K562 (cell line): Measurements from ENCODE around the gene SPPL2C. TPM values are rescaled to one million over a fixed set of nuclear protein-coding genes. Genes with fewer than 3 reads are reported as not detected.

ENCODE experiments used
- BRD9 ChIP-seq: fragments of 450-650 bp; IDR thresholded peaks from 2 replicates; pipeline ENCODE4 v1.6.1; 2018; ENCODE audit warnings: low read depth; ENCODE audit not compliant: partially characterized antibody
- CBX1 ChIP-seq: sonication (generic); IDR thresholded peaks from 2 replicates; pipeline ENCODE4 v1.6.1; 2016; ENCODE audit warnings: antibody characterized with exemption, low read depth, mild to moderate bottlenecking
- ETV6 ChIP-seq, 3 experiments: fragments of 150-350 bp in 1 of 3; sonication (generic) in 1 of 3; formaldehyde crosslinking in 1 of 3; IDR thresholded peaks; 2 replicates each; pipeline versions ENCODE4 v1.6.1 to v1.8.0; 2014 to 2022; ENCODE audit warnings: borderline replicate concordance in 2 of 3, low read depth in 2 of 3, antibody characterized with exemption in 1 of 3, low read length in 1 of 3, mild to moderate bottlenecking in 1 of 3, missing genetic modification reagents in 1 of 3
- FOXK1 ChIP-seq: sonication (generic); formaldehyde crosslinking; IDR thresholded peaks from 2 replicates; pipeline ENCODE4 v1.8.0; 2022; ENCODE audit warnings: missing genetic modification reagents, mild to moderate bottlenecking, borderline replicate concordance
- GABPB1 ChIP-seq: sonication (generic); formaldehyde crosslinking; IDR thresholded peaks from 2 replicates; pipeline ENCODE4 v1.8.0; 2022; ENCODE audit warnings: mild to moderate bottlenecking, missing genetic modification reagents
- GTF2A2 ChIP-seq: IDR thresholded peaks from 2 replicates; pipeline ENCODE4 v1.6.1; 2016; ENCODE audit warnings: mild to moderate bottlenecking, missing genetic modification characterization, missing compliant biosample characterization
- LCOR ChIP-seq: sonication (generic); formaldehyde crosslinking; IDR thresholded peaks from 2 replicates; pipeline ENCODE4 v1.8.0; 2022; ENCODE audit warnings: mild to moderate bottlenecking, missing genetic modification reagents
- NONO ChIP-seq, 2 experiments: fragments of 200-400 bp in 1 of 2; fragments of 450-650 bp in 1 of 2; formaldehyde crosslinking in 1 of 2; IDR thresholded peaks; 2 replicates each; pipeline ENCODE4 v1.6.1; 2017; ENCODE audit warnings: low read depth in 2 of 2, mild to moderate bottlenecking in 2 of 2, moderate library complexity in 2 of 2, low read length in 1 of 2
- SNRNP70 ChIP-seq: fragments of 200-400 bp; formaldehyde crosslinking; optimal IDR thresholded peaks from 2 replicates; pipeline ENCODE3; 2017; ENCODE audit warnings: low read depth, low read length
- TAL1 ChIP-seq: fragments of 450-650 bp; IDR thresholded peaks from 2 replicates; pipeline ENCODE4 v1.6.1; 2016; ENCODE audit warnings: mild to moderate bottlenecking
- ZBED1 ChIP-seq: IDR thresholded peaks from 2 replicates; pipeline ENCODE4 v1.6.1; 2014
- ZC3H8 ChIP-seq: fragments of 450-650 bp; IDR thresholded peaks from 2 replicates; pipeline ENCODE4 v1.6.1; 2017
- ZNF253 ChIP-seq: fragments of 250-450 bp; sonication (Bioruptor Pico); conservative IDR thresholded peaks from 2 replicates; pipeline ENCODE4 v1.6.1; 2021; ENCODE audit warnings: mild to moderate bottlenecking
- ZNF551 ChIP-seq: fragments of 250-450 bp; sonication (Bioruptor Pico); IDR thresholded peaks from 2 replicates; pipeline ENCODE4 v1.5.0; 2021; ENCODE audit warnings: mild to moderate bottlenecking, moderate library complexity
- ZNF668 ChIP-seq: fragments of 250-450 bp; sonication (Bioruptor Pico); IDR thresholded peaks from 2 replicates; pipeline ENCODE4 v1.8.0; 2022; ENCODE audit warnings: mild to moderate bottlenecking, inconsistent platforms
- polyA plus RNA-seq, 8 experiments: library from polyadenylated mRNA; depleted of rRNA in 4 of 8; stranded (reverse) in 5 of 8; unstranded in 3 of 8; fragments of >200 nt; fragmentation: Nextera tagmentation in 2 of 8; fragmentation: Illumina TruSeq in 1 of 8; extraction: Ambion mirVana in 2 of 8; extraction: Trizol in 1 of 8; gene quantifications; 2 replicates each; pipeline versions ENCODE4 v1.2.1 to v1.2.3, GENCODE V29; 2011 to 2014; ENCODE audit warnings: inconsistent platforms in 1 of 8, missing spikeins in 1 of 8
- total RNA-seq, 7 experiments: library from RNA; depleted of rRNA in 6 of 7; stranded (reverse); fragments of >200 nt in 6 of 7; fragmentation: Illumina TruSeq in 2 of 7; extraction: Trizol in 2 of 7; gene quantifications; 2 replicates each; pipeline versions ENCODE4 v1.2.1 to v1.2.3, GENCODE V29; 2011 to 2021; ENCODE audit warnings: low replicate concordance in 1 of 7
- TF ChIP-seq, protein P1 (sequence below), 2 experiments: IDR thresholded peaks; 2 replicates each; pipeline ENCODE4 v1.6.1; 2012; ENCODE audit warnings: improper control_type of control experiment in 2 of 2, low read depth in 2 of 2, low read length in 2 of 2, borderline replicate concordance in 1 of 2
- TF ChIP-seq, protein P2 (sequence below), 2 experiments: fragments of 450-650 bp in 1 of 2; sonication (generic) in 1 of 2; formaldehyde crosslinking; conservative IDR thresholded peaks; 2 replicates each; pipeline versions ENCODE4 v1.4.0 to v1.8.1; 2020 to 2022; ENCODE audit warnings: mild to moderate bottlenecking in 1 of 2, missing genetic modification reagents in 1 of 2
- TF ChIP-seq, protein P3 (sequence below): fragments of 450-650 bp; IDR thresholded peaks from 2 replicates; pipeline ENCODE4 v1.6.1; 2016; ENCODE audit warnings: antibody characterized with exemption
- TF ChIP-seq, protein P4 (sequence below): fragments of 200-800 bp; sonication (Bioruptor generic); IDR thresholded peaks from 2 replicates; pipeline ENCODE4 v1.6.1; 2017; ENCODE audit warnings: missing genetic modification characterization, missing compliant biosample characterization
- TF ChIP-seq, protein P5 (sequence below): fragments of 450-650 bp; formaldehyde crosslinking; IDR thresholded peaks from 2 replicates; pipeline ENCODE4 v1.4.0; 2022; ENCODE audit warnings: missing genetic modification characterization

The SPPL2C gene
- total and polyA plus RNA-seq, 9 of the 15 experiments (the other 6 are each of a cell fraction or from before 2014, with no cell fraction given) = not detected

DNA sequence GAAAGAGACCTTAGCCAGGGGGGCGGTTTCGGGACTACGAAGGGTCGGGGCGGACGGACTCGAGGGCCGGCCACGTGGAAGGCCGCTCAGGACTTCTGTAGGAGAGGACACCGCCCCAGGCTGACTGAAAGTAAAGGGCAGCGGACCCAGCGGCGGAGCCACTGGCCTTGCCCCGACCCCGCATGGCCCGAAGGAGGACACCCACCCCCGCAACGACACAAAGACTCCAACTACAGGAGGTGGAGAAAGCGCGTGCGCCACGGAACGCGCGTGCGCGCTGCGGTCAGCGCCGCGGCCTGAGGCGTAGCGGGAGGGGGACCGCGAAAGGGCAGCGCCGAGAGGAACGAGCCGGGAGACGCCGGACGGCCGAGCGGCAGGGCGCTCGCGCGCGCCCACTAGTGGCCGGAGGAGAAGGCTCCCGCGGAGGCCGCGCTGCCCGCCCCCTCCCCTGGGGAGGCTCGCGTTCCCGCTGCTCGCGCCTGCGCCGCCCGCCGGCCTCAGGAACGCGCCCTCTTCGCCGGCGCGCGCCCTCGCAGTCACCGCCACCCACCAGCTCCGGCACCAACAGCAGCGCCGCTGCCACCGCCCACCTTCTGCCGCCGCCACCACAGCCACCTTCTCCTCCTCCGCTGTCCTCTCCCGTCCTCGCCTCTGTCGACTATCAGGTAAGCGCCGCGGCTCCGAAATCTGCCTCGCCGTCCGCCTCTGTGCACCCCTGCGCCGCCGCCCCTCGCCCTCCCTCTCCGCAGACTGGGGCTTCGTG is 49.5 kb downstream of the SPPL2C start, which contains the start of gene MAPT (continued):
- TF ChIP-seq, protein P1, sequence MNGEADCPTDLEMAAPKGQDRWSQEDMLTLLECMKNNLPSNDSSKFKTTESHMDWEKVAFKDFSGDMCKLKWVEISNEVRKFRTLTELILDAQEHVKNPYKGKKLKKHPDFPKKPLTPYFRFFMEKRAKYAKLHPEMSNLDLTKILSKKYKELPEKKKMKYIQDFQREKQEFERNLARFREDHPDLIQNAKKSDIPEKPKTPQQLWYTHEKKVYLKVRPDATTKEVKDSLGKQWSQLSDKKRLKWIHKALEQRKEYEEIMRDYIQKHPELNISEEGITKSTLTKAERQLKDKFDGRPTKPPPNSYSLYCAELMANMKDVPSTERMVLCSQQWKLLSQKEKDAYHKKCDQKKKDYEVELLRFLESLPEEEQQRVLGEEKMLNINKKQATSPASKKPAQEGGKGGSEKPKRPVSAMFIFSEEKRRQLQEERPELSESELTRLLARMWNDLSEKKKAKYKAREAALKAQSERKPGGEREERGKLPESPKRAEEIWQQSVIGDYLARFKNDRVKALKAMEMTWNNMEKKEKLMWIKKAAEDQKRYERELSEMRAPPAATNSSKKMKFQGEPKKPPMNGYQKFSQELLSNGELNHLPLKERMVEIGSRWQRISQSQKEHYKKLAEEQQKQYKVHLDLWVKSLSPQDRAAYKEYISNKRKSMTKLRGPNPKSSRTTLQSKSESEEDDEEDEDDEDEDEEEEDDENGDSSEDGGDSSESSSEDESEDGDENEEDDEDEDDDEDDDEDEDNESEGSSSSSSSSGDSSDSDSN (IDR thresholded peaks at IDR 0.05; ENCODE audit: borderline replicate concordance in 1 of 2, low read depth in 2 of 2, low read length in 2 of 2) = peak in 1 of 2 experiments; percentile 55; a peak in 1 of 4 replicates
- TF ChIP-seq LCOR (CRISPR knock-in tag) = no peak
- TF ChIP-seq BRD9 = no peak
- TF ChIP-seq, protein P2, sequence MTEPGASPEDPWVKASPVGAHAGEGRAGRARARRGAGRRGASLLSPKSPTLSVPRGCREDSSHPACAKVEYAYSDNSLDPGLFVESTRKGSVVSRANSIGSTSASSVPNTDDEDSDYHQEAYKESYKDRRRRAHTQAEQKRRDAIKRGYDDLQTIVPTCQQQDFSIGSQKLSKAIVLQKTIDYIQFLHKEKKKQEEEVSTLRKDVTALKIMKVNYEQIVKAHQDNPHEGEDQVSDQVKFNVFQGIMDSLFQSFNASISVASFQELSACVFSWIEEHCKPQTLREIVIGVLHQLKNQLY (CRISPR knock-in tag; conservative IDR thresholded peaks at IDR 0.05) = no peak
- TF ChIP-seq, protein P3, sequence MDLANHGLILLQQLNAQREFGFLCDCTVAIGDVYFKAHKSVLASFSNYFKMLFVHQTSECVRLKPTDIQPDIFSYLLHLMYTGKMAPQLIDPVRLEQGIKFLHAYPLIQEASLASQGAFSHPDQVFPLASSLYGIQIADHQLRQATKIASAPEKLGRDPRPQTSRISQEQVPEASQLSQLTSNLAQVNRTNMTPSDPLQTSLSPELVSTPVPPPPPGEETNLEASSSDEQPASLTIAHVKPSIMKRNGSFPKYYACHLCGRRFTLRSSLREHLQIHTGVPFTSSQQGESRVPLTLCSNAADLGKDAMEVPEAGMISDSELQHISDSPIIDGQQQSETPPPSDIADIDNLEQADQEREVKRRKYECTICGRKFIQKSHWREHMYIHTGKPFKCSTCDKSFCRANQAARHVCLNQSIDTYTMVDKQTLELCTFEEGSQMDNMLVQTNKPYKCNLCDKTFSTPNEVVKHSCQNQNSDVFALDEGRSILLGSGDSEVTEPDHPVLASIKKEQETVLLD = 0 out of 2 replicates have a peak, but pooled peaks have one; percentile 49
- TF ChIP-seq GABPB1 (CRISPR knock-in tag) = peak; percentile 77; the same call in 1 of the 2 replicates
- TF ChIP-seq, protein P4, sequence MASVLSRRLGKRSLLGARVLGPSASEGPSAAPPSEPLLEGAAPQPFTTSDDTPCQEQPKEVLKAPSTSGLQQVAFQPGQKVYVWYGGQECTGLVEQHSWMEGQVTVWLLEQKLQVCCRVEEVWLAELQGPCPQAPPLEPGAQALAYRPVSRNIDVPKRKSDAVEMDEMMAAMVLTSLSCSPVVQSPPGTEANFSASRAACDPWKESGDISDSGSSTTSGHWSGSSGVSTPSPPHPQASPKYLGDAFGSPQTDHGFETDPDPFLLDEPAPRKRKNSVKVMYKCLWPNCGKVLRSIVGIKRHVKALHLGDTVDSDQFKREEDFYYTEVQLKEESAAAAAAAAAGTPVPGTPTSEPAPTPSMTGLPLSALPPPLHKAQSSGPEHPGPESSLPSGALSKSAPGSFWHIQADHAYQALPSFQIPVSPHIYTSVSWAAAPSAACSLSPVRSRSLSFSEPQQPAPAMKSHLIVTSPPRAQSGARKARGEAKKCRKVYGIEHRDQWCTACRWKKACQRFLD (CRISPR knock-in tag) = no peak
- TF ChIP-seq ZNF253 = no peak
- TF ChIP-seq, protein P5, sequence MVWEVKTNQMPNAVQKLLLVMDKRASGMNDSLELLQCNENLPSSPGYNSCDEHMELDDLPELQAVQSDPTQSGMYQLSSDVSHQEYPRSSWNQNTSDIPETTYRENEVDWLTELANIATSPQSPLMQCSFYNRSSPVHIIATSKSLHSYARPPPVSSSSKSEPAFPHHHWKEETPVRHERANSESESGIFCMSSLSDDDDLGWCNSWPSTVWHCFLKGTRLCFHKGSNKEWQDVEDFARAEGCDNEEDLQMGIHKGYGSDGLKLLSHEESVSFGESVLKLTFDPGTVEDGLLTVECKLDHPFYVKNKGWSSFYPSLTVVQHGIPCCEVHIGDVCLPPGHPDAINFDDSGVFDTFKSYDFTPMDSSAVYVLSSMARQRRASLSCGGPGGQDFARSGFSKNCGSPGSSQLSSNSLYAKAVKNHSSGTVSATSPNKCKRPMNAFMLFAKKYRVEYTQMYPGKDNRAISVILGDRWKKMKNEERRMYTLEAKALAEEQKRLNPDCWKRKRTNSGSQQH = no peak
- no peak for TF ChIP-seq TAL1
- TF ChIP-seq FOXK1 (CRISPR knock-in tag) = no peak
- peak; percentile 60; the same call in 1 of the 2 replicates for TF ChIP-seq CBX1
- no peak for TF ChIP-seq SNRNP70
- peak in 1 of 2 experiments; percentile 76; a peak in 2 of 4 replicates for TF ChIP-seq NONO (IDR thresholded peaks at IDR 0.05; ENCODE audit: low read depth in 2 of 2, low read length in 1 of 2)
- no peak for TF ChIP-seq ZBED1
- no peak for TF ChIP-seq ZNF668 (CRISPR knock-in tag)
- TF ChIP-seq ETV6 (IDR thresholded peaks at IDR 0.05; ENCODE audit: borderline replicate concordance in 1 of 2, low read depth in 2 of 2, low read length in 1 of 2) = no peak
- peak; percentile 55; the same call in 1 of the 2 replicates for TF ChIP-seq ETV6 (CRISPR knock-in tag; IDR thresholded peaks at IDR 0.05; ENCODE audit: borderline replicate concordance)
- TF ChIP-seq GTF2A2 (tag) = no peak
- no peak for TF ChIP-seq ZC3H8
- TF ChIP-seq ZNF551 (CRISPR knock-in tag) = no peak
